Tibial nerve (tissue), 4 donors: Measurements from ENCODE around the gene ATP6V1C2. TPM values are rescaled to one million over a fixed set of nuclear protein-coding genes. Genes with fewer than 3 reads are reported as not detected.
"Not testable (repeated sequence)": the region's sequence is repeated elsewhere in the genome, so short reads cannot be mapped to it uniquely, and the experiment has no call there.

Experiments used
- DNase-seq, 2 donors: peaks; one replicate each; pipeline ENCODE4 v3.0.0-alpha.2; 2019; ENCODE audit warnings: low spot score in 2 of 2
- H3K27ac ChIP-seq, 4 donors: fragments of 200-600 bp; sonication (generic) in 3 of 4; one replicate each; pipeline ENCODE4 v1.5.1; 2017 to 2019; ENCODE audit warnings: mild to moderate bottlenecking in 1 of 4
- H3K27me3 ChIP-seq, 2 donors: fragments of 200-600 bp; sonication (generic) in 1 of 2; one replicate each; pipeline versions ENCODE4 v1.5.1 to v1.6.0; 2017 to 2019
- H3K36me3 ChIP-seq, 3 donors: fragments of 200-600 bp; sonication (generic); one replicate each; pipeline ENCODE4 v1.5.1; 2018 to 2019
- H3K4me1 ChIP-seq, 4 donors: fragments of 200-600 bp; sonication (generic) in 3 of 4; one replicate each; pipeline ENCODE4 v1.5.1; 2017 to 2019
- H3K4me3 ChIP-seq, 4 donors: fragments of 200-600 bp; sonication (generic) in 3 of 4; one replicate each; pipeline ENCODE4 v1.5.1; 2017 to 2019; ENCODE audit warnings: mild to moderate bottlenecking in 1 of 4, moderate library complexity in 1 of 4
- H3K9me3 ChIP-seq, 4 donors: fragments of 200-600 bp; sonication (generic) in 3 of 4; one replicate each; pipeline ENCODE4 v1.5.1; 2017 to 2019
- CTCF ChIP-seq, 5 experiments: fragments of 200-600 bp in 3 of 5; fragments of 450-650 bp in 2 of 5; sonication (generic) in 3 of 5; IDR thresholded peaks; one replicate each; pipeline ENCODE4 v1.5.1; 2016 to 2019; ENCODE audit warnings: antibody characterized with exemption in 5 of 5, mild to moderate bottlenecking in 3 of 5, moderate library complexity in 2 of 5
- EP300 ChIP-seq, 2 donors: sonication (generic); formaldehyde crosslinking; IDR thresholded peaks; one replicate each; pipeline ENCODE4 v1.6.1; 2017; ENCODE audit warnings: antibody characterized with exemption in 2 of 2, mild to moderate bottlenecking in 1 of 2
- POLR2A ChIP-seq, 2 donors: fragments of 450-650 bp; IDR thresholded peaks; one replicate each; pipeline ENCODE4 v1.6.1; 2017; ENCODE audit warnings: antibody characterized with exemption in 2 of 2, mild to moderate bottlenecking in 2 of 2, moderate library complexity in 2 of 2
- whole genome bisulfite sequencing, 2 donors: methylation state at CpG; one replicate each; pipeline ENCODE4 v1.1.5; 2018; 5-methylcytosine and 5-hydroxymethylcytosine counted together
- total RNA-seq, 4 donors: library from RNA; depleted of rRNA; stranded (reverse); fragments of >200 nt; gene quantifications; one replicate each; pipeline ENCODE4 v1.1.0, GENCODE V29; 2016

The ATP6V1C2 gene
- total RNA-seq, 4 donors from 2014 or later = 0.21 to 0.66 (median 0.30) TPM; not detected in 1

GRCh38 chr2:10795508-10796046 is 74.1 kb downstream of the ATP6V1C2 start:
- no peak overlapping the region for H3K27ac ChIP-seq
- 68 to 71% methylated on average over 7 of the region's 7 CpGs for WGBS, 2 donors
- H3K36me3 ChIP-seq = peaks cover 0 to 80% (median 0%) of the 10 kb centered on the region in 3 donors

GRCh38 chr2:10796703-10797102 is 75.3 kb downstream of the ATP6V1C2 start:
- no peak overlapping the region for H3K27ac ChIP-seq
- H3K9me3 ChIP-seq = no peaks in the 10 kb centered on the region
- WGBS, 2 donors = 89 to 90% methylated on average over 2 of the region's 2 CpGs
- H3K27me3 ChIP-seq = no peaks in the 10 kb centered on the region
- no peak for DNase-seq
- H3K4me1 ChIP-seq = no peaks in the 10 kb centered on the region
- peaks cover 0 to 80% (median 0%) of the 10 kb centered on the region in 3 donors for H3K36me3 ChIP-seq
- H3K4me3 ChIP-seq = no peak overlapping the region
- no peak for TF ChIP-seq EP300 (IDR thresholded peaks at IDR 0.05)
- no peak for TF ChIP-seq CTCF (IDR thresholded peaks at IDR 0.05)
- no peak for TF ChIP-seq POLR2A (IDR thresholded peaks at IDR 0.05)

More at GRCh38 chr2:10795508-10796046, 74.1 kb downstream of the ATP6V1C2 start:
- Histone ChIP-seq H3K27me3 (no peaks in the 10 kb centered on the region), H3K4me3 (no peak overlapping the region), H3K9me3 (no peaks in the 10 kb centered on the region), H3K4me1 (no peaks in the 10 kb centered on the region)
- TF ChIP-seq EP300 (IDR thresholded peaks at IDR 0.05) (no peak), CTCF (IDR thresholded peaks at IDR 0.05) (no peak), POLR2A (IDR thresholded peaks at IDR 0.05) (no peak)
- no peak for DNase-seq

GRCh38 chr2:10798783-10799182 is 77.4 kb downstream of the ATP6V1C2 start:
- H3K9me3 ChIP-seq = no peaks in the 10 kb centered on the region
- 75 to 82% methylated on average over 8 of the region's 8 CpGs for WGBS, 2 donors
- TF ChIP-seq EP300 (IDR thresholded peaks at IDR 0.05) (no peak), CTCF (IDR thresholded peaks at IDR 0.05) (no peak), POLR2A (IDR thresholded peaks at IDR 0.05) (no peak)
- no peak overlapping the region for H3K4me3 ChIP-seq
- H3K27ac ChIP-seq = no peak overlapping the region
- H3K36me3 ChIP-seq = peaks cover 0 to 61% (median 0%) of the 10 kb centered on the region in 3 donors
- DNase-seq = no peak
- H3K4me1 ChIP-seq = peaks cover 0 to 13% (median 0%) of the 10 kb centered on the region in 4 donors
- H3K27me3 ChIP-seq = no peaks in the 10 kb centered on the region

- H3K27me3 ChIP-seq = no peaks in the 10 kb centered on the region
- H3K4me3 ChIP-seq = no peak overlapping the region
- WGBS, 2 donors = 92 to 97% methylated on average over 4 of the region's 4 CpGs
- no peak for TF ChIP-seq CTCF (IDR thresholded peaks at IDR 0.05)
- TF ChIP-seq EP300 (IDR thresholded peaks at IDR 0.05) = no peak
- no peak for TF ChIP-seq POLR2A (IDR thresholded peaks at IDR 0.05)
- peaks cover 0 to 47% (median 0%) of the 10 kb centered on the region in 3 donors for H3K36me3 ChIP-seq
- H3K4me1 ChIP-seq = peaks cover 0 to 13% (median 0%) of the 10 kb centered on the region in 4 donors
- no peaks in the 10 kb centered on the region for H3K9me3 ChIP-seq
- no peak overlapping the region for H3K27ac ChIP-seq
- DNase-seq = no peak
Measured at GRCh38 chr2:10800163-10800562, 78.7 kb downstream of the ATP6V1C2 start.

GRCh38 chr2:10802657-10803056 is 81.2 kb downstream of the ATP6V1C2 start:
- H3K27me3 ChIP-seq = no peaks in the 10 kb centered on the region
- H3K27ac ChIP-seq = peak overlapping the region in 1 of 4 donors; percentile 22
- no peak overlapping the region for H3K4me3 ChIP-seq
- DNase-seq = no peak
- H3K36me3 ChIP-seq = peaks cover 0 to 24% (median 0%) of the 10 kb centered on the region in 3 donors
- 48 to 60% methylated on average over 8 of the region's 8 CpGs for WGBS, 2 donors
- TF ChIP-seq EP300 (IDR thresholded peaks at IDR 0.05) = no peak
- TF ChIP-seq CTCF (IDR thresholded peaks at IDR 0.05) = no peak
- TF ChIP-seq POLR2A (IDR thresholded peaks at IDR 0.05) = no peak
- no peaks in the 10 kb centered on the region for H3K9me3 ChIP-seq
- peaks cover 0 to 20% (median 0%) of the 10 kb centered on the region in 4 donors for H3K4me1 ChIP-seq

- H3K9me3 ChIP-seq, DNase-seq, H3K4me3 ChIP-seq, H3K27me3 ChIP-seq, H3K27ac ChIP-seq, H3K36me3 ChIP-seq: not testable (repeated sequence)
- peaks cover 0 to 48% (median 9%) of the 10 kb centered on the region in 4 donors for H3K4me1 ChIP-seq
- 89 to 90% methylated on average over 6 of the region's 6 CpGs for WGBS, 2 donors
Measured at GRCh38 chr2:10805990-10806389, 84.6 kb downstream of the ATP6V1C2 start.
